GM19324 (cell line): ENCODE results near the gene GABRB2.
"Not testable (repeated sequence)": the region's sequence is repeated elsewhere in the genome, so short reads cannot be mapped to it uniquely, and the experiment has no call there.

Experiments
- ATAC-seq: cut with Tn5 transposase; IDR thresholded peaks from one replicate; pipeline ENCODE4 v1.9.1; 2021; ENCODE audit warnings: mild to moderate bottlenecking, moderate library complexity; ENCODE audit not compliant: unreplicated experiment, low FRiP score

GABRB2 gene

DNA sequence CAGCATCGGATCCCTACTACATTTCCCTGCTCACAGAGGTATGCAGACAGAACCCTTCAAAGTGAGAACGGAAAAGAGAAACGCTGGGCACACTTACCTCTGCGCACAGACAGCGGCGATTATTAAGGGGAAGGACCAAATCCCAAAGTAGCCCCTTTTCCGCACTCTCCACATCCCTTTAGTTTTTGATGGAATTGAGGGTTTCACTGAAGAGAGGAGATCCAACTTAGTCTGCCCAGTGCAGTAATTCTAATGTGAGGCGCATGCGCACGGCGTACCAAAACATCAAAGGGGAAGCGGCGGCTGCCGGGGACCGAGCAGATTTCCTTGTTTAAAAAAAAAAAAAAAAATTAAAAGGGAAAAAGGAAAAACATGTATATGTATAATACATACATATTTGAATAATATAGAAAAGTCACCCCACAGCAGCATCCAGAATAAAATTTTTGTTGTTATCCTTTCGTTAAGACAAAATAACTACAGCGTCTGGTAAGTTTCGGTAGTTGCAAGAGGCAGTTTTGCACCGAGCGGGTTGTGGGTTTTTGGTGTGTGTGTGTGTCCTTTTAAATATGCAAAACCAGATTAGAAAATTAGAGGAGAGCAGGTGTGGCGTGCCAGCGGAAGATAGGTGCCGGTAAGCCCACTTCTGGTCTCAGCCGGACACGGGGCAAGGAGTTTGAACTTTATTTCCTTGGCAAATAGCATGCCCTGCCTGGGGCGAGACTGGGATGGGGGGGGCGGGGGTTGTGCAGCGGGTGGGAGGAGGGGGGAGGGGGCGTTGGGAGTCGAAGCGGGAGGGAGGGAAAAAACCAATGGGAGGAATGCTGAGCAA is at the start of gene GABRB2:
TSS of gene GABRB2 (minus strand) at position 256 of the 832 bp plus-strand sequence. CDS start at position 174, 82 bp downstream.
- peak; percentile 69 for ATAC-seq

DNA sequence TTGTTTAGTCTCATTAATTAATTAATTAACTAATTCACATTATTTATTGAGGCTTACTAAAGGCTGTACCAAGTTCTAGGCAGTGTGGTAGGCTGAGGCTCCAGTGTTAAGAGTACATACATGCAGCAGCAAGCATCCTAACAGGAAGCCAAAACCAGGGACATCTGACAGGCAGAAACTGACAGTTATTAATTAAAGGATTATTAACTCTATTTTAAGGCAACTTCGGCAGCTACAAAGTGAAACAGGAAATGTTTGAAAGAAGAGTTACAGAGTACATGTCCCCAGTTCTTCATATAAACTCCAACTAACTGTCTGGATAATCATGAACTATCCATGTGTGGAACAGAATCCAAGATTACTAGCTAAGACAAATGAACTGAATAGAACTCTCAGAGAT is 39.3 kb upstream of the GABRB2 start:
- ATAC-seq = no peak

DNA sequence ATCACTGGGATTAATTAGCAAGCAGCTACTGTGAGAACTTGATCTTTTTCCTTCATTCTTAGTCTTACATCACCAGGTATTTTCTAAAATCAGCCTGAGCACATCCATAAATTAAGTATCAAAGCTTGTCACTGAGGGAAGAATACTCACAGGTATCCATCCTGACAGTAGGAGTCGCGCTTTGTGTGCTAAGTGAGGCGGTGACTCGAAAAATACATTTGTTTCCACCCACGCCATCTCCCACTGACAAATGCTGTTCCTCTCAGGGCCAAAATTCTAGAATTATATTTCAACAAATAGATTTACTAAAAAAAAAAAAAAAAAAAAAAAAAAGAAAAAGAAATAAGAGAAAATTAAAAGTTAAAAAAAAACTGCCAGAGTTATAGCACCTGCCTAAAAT is 34.1 kb upstream of the GABRB2 start:
- no peak for ATAC-seq

DNA sequence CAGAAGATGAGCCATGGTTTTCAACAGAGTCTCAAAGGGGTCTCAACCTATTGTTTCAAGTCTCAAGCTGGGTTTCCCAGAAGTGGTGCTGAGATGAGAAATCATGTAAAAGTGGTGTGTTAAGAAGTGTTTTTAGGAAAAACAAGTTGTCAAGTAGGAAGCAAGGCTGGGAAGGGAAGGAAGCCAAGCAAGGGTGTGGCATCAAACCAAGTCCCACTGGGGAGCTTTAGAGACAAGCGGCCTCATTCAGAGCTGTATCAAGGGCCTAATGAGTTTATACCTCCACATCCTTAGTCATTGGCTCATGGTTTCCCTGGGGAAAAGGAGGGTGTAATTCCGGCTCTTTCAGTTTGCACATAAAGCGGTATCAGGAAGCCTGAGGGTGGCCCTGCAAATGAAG is 26.4 kb upstream of the GABRB2 start:
- no peak for ATAC-seq

DNA sequence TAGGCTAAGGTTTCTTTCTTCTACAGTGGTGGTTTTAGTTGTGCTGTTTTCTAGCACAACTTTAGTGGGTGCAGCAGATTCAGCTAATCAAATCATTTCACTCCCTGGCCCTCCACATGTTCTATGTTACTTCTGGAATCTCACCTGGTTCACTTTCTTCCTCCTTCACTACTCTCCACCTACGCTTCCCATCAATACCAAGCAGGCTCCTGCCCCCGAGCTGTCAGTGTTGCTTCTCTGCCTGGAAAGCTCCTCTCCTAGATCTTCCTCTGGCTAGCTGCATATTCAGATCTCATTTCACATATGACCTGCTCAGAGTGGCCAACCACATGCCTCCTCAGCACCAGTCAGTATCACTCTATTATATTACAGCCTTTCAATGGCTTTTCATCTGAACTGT is 19.6 kb upstream of the GABRB2 start:
- no peak for ATAC-seq

DNA sequence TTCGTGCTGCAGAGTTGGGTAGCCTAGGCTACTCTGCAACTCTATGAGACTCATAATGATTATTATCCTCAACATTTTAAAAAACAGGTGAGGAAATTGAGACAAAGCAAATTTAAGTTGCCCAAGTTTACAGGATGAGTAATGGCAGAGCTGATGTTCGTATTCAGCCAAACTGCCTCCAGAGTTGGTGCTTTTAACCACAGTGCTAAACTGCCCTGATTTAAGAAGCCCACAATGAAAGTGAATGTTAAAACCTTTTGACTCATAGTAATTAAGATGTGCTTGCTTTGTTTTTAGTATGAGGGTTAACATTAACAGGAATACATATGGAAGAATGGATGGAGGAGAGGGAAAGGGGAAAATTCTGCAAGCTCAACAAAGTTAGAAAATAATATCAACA is 15.9 kb upstream of the GABRB2 start:
- no peak for ATAC-seq

DNA sequence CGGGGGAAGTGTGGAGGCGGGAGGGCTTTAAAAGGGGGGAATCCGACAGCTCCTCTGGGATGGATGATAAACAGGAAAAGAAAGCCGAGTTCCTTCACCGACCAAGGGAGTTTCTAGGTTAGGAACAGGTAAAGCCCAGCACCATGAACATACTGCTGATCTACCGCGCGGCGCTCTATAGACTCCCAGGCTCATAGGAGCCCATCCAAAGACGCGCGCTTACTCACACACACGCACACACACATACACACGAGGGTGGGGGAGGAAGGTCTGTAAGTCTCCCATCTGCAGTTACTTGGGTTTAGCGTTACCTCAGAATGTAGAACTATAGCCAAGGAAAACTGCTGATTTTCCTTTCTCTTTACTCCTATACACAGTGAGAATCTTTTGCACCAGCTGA is 2.6 kb upstream of the GABRB2 start:
- no peak for ATAC-seq

DNA sequence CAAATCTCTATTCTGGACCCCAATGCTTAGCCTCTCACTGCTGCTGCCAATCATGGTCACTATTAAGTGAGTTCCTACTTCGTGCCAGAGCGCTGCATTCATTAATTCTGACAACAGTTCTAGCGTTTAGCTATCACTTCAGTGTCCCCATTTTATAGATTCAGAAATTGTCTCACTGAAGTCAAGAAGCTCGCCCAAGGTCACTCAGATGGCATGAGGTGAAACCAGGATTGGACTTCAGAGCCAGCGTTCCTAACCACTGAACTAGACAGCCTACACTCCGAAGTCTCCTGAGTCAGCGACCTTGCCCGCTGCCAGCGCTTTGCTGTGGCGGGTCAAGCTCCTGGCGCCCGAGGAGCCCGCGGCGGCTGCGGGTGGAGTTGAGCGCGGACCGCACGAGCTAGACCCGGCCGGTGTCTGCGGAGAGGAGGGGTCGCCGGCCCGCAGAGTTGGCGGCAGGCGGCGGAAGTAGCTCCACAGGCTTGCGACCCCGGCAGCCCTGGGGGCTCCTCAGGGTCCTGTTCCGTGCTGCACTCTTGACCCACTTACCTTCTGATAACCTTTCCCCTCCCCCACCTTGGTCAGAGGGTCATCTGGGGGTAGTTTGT is 2.1 kb upstream of the GABRB2 start:
- no peak for ATAC-seq

DNA sequence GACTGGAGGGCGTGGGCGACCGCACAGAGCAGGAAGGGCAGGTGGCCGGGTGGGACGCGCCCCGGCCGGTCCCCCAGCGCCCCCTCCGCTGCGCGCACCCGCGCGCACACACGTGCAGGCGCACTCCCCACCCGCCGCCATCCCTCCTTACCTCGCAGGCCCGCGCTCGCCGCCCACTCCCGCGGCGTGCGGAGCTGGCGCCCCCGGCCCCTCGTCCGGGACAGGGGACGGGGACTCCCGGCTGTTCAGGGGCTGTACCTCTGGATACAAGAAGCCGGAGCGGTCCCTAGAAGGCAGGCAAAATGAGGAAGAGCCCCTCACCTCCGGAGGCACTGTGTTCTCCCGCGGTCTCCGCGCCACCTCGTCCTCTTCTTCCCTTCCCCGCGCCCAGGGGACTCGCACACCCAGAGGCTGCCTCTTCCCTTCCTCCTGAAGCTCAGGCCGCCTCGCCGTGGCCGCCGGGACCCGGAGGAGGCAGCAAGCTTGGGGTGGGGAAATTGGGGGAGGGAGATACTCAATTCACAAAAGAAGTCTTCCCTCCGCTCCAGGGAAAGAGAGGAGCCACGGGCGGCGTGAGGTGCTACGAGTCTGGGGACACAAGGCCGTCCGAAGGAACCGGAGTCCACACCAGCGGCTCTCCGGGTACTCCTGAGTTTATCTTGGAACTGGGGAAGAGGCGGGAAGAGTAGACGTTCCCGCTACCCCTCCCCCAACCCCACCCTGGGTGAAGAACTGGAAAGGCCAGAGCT is 1.4 kb upstream of the GABRB2 start:
- peak; percentile 29 for ATAC-seq

DNA sequence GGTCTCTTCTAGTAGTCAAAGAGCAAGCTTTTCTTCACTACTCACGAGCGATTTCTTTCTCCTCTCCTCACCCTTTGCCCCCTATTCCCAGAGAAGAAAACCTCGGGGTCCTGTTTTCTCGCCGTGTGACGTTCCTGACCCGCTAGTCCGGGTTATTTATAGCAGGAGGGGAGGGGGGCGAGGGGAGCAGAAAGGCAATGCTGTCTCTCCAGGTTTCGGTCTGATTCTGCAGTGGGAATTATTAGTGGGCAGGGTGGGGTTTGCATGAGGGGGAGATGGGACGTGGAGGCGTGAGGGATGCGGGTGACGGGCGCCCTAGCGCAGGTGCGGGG is 847 bp upstream of the GABRB2 start:
- ATAC-seq = no peak

DNA sequence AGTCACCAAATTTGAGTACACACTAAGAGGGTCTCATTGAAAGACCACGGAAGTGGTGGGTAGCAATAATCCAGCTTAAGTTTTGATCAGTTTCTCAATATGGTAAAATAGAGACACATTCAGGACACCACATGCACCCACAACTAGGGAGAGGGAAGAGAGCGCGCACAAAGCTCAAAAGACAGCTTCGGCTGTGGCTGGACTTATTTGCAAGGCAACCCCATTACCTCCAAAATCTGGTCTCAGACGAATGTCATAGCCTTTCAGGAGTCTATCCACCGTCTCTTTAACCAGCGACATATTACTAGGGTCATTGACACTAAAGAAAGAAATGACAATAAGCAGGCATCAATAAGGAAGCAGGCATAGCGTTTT is 443 bp downstream of the GABRB2 start:
- ATAC-seq = peak; percentile 3

DNA sequence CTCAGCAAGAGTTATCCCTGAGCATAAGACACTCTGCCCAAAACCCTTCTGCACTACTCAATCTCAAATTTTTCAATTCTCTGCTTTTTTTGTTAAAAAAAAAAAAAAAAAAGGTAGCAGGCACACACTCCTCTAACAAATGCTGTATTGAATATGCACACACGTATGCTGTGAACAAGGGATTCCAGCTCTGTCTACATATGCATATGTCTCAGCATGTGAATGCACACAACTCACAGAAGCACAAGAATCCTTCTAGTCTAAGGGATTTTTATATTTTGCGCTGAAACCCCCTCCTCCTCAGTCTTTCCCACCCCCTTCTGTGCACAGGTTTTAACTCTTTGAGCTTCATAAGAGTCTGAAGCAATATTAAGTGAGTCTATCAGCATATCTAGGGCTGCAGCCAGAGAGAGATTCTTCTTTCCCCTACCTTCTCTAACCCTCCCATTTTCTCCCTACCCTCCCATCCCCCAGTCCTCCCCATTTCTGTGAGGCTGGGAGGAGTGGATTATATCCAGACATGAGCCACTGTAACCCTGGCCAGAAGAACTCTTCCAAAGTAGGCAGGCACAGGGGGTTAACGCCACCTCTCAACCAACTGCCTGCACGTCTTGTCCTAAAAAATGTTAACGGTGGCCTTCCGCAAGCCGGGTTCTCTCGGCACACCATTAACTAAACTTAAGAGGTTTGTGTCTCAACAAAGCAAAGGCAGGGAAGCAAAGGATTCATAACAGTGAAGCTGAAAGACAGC is 1.0 kb downstream of the GABRB2 start:
- no peak for ATAC-seq

DNA sequence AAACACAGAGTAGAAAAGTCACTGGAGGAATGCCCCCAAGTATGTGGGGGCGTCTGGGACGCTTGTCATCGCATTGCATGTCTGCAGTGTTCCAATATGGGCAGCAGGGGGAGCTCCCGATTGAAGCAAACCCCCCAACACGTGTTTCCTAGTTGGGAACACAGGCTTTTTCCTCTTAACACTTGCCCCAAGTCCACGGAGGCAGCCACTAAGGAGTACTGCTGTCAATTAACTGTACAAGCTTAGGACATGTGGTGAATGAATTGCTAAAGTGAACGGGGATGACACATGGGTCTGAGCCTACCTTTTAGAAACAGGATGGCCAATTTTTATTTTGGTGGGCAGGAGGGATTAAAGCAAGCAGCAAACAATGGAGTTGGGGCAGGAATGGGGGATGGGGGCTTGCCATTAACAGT is 2.2 kb downstream of the GABRB2 start:
- ATAC-seq = peak; percentile 28

DNA sequence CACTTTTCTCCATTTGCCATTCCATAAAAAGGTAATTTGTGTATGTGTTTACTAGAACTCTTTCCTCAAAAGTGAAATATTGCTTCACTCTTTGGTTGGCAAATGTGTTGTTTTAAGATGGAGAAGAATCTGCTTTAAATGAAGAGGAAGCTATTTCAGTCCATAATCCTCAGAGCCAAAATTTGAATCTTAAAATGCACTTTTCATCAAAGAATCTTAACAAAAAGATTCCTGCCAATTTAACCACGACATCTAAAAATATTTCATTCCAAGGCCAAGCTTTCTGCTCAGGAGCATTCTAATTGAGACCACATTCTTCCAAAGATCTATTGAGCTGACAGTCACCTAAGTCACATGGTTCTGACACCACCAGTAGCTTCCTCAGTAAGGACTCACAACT is 7.5 kb downstream of the GABRB2 start:
- ATAC-seq = no peak

DNA sequence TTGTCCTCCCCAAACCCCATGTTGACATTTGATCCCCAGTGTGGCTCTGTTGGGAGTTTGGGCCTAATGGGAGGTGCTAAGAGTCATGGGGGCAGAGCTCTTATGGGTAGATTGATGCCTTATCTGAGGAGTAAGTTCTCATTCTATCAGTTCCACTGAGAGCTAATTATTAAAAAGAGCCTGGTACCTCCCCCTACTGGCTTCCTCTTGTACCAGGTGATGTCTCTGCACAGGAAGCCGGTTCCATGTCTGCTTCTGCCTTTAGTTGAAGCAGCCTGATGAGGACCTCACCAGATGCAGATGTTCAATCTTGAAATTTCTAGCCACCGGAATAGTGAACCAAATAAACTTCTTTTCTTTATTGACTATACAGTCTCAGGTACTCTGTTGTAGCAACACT is 10.8 kb downstream of the GABRB2 start:
- ATAC-seq = peak; percentile 89

DNA sequence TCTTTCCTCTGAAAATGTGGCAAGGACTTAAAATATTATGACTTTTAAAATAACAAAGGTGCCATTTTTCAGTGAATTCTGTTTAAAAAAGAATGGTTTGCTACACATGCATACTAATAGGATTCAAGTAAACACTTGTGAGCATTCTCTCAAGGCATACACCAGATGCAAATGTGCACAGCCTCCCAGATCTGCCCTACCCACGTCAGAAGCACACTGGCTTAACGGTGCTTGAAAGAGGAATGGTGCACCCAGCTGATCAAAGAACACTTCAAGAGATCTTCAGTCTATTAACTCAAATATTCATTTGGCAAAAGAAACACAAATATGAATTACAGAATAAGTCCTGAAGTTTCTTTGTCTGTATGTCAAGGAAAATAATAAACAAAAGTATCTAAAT is 15.8 kb downstream of the GABRB2 start:
- peak; percentile 90 for ATAC-seq

DNA sequence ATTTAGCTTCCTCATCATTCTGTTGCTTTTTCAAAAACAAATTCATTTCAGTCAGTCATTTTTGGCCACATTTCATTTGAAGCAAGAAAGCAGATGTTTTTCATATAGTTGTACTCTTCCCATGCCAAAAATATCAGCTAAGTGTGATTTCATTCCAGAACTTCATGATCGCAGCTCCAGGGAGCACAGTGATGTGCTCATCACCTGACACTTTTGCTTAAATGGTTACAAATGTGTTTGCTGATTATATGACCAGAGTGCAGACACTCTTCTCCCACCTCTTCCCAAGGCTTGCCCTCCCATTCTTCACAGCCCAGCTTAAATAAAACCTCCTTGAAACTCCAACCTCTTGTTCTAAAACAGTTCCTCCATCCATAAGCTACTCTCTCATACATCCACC is 32.6 kb downstream of the GABRB2 start:
- no peak for ATAC-seq

DNA sequence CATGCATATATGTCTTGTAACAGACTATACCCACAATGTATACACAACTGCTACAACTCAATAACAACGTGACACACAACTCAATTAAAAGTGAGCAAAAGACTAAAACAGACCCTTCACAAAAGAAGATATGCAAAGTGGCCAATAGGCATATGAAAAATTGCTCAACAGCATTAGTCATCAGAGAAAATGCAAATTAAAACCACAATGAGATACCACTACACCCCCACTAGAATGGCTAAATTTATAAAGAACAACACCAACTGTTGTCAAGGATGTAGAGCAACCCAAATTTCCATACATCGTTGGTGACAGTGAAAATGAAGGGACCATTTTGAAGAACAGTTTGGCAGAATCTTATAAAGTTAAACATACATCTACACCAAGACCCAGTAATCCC is 38.9 kb downstream of the GABRB2 start:
- ATAC-seq = no peak

DNA sequence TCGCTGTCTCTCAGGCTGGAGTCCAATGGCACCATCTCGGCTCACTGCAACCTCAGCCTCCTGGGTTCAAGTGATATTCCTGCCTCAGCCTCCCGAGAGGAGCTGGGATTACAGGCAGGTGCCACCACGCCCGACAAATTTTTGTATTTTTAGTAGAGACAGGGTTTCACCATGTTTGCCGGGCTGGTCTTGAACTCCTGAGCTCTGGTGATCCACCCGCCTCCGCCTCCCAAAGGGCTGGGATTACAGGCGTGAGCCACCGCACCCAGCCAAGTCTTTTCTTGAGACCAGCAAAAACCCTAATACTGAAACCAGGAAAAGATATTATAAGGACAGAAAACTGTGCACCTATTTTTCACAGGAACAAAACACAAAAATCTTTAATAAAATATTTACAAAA is 41.4 kb downstream of the GABRB2 start:
- not testable (repeated sequence) for ATAC-seq

DNA sequence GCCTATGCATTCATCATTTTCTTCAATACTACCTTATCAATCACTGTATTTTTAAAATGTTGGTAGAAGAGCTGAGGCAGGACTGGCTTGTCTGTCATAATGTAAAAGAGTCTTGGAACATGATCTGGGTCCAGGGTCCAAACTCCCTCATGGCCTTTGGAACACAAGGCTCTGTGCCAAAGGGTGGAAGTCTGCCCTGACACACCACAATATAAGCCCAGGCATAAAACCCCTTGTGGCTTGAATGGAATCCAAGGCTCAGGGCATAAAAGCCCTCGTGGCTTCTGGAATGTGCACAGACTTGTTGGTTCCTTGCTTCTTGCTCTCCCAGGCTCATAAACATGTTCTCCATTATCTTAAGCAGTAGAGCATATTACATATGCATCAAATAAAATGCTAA is 48.0 kb downstream of the GABRB2 start:
- ATAC-seq = no peak

DNA sequence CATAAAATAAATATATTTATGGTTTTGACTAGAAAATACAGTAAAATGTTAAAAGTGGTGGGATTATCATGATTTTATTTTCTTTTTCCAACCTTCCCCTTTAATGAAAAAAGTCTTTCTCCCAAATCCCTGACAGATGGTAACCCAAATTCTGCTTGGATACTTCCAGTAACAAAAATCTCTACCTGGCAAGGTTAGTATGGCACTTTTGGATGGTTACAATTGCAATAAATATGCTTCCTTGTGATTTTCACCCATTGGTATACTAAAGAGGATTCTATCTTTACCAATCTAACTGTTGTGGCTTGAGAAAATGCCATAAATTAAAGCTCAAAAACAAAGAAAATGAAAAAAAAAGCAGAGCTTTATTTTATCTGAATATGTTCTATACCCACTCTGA is 62.8 kb downstream of the GABRB2 start:
- ATAC-seq = no peak
